Natural killer cell (primary cell): ENCODE data around the gene PMM1. TPM values are rescaled to one million over a fixed set of nuclear protein-coding genes. Genes with fewer than 3 reads are reported as not detected.
"Not testable (repeated sequence)": the region's sequence is repeated elsewhere in the genome, so short reads cannot be mapped to it uniquely, and the experiment has no call there.

ENCODE experiments used
- ATAC-seq, 3 donors: fragments of 150-1000 bp in 2 of 3; fragments of 200-7000 bp in 1 of 3; cut with Tn5 transposase; 1 replicate in 1 of 3; 2 replicates in 2 of 3; pipeline ENCODE4 v1.10.0; 2021; ENCODE audit warnings: mild to moderate bottlenecking in 2 of 3, moderate library complexity in 2 of 3
- DNase-seq, 2 donors: peaks; one replicate each; pipeline versions ENCODE4 v3.0.0 to v3.0.0-alpha.2; 2013 to 2021; ENCODE audit warnings: mixed read lengths in 1 of 2
- H3K27ac ChIP-seq: one replicate; pipeline ENCODE4 v1.5.1; 2013; ENCODE audit warnings: mild to moderate bottlenecking, low read length
- H3K27me3 ChIP-seq: one replicate; pipeline ENCODE4 v1.6.1; 2013; ENCODE audit warnings: low read length; ENCODE audit not compliant: control insufficient read depth, insufficient read depth
- H3K36me3 ChIP-seq: one replicate; pipeline ENCODE4 v1.6.1; 2013; ENCODE audit warnings: low read length; ENCODE audit not compliant: control insufficient read depth, insufficient read depth
- H3K4me1 ChIP-seq: one replicate; pipeline ENCODE4 v1.6.1; 2013; ENCODE audit warnings: low read length; ENCODE audit not compliant: control insufficient read depth, insufficient read depth
- H3K4me3 ChIP-seq: one replicate; pipeline ENCODE4 v1.5.1; 2013; ENCODE audit warnings: low read length
- H3K9me3 ChIP-seq: one replicate; pipeline ENCODE4 v1.6.1; 2013; ENCODE audit warnings: low read length; ENCODE audit not compliant: control insufficient read depth, insufficient read depth
- H3K27ac Mint-ChIP-seq, 2 donors: one replicate each; pipeline ENCODE4 v1.8.0; 2022; ENCODE audit warnings: mild to moderate bottlenecking in 2 of 2, mixed read lengths in 2 of 2, moderate library complexity in 1 of 2
- H3K27me3 Mint-ChIP-seq, 2 donors: one replicate each; pipeline ENCODE4 v1.8.0; 2022; ENCODE audit warnings: low read depth in 2 of 2, mixed read lengths in 2 of 2
- H3K36me3 Mint-ChIP-seq: one replicate; pipeline ENCODE4 v1.8.0; 2022; ENCODE audit warnings: mixed read lengths
- H3K4me1 Mint-ChIP-seq, 2 donors: one replicate each; pipeline ENCODE4 v1.8.0; 2022; ENCODE audit warnings: mixed read lengths in 2 of 2
- H3K4me3 Mint-ChIP-seq: one replicate; pipeline ENCODE4 v1.8.0; 2022; ENCODE audit warnings: mild to moderate bottlenecking, moderate library complexity, mixed read lengths
- H3K9me3 Mint-ChIP-seq, 2 donors: one replicate each; pipeline ENCODE4 v1.8.0; 2022; ENCODE audit warnings: mixed read lengths in 2 of 2
- CTCF ChIP-seq: fragments of 200-600 bp; IDR thresholded peaks from one replicate; pipeline ENCODE4 v1.8.0; 2022; ENCODE audit warnings: antibody characterized with exemption
- WGBS: methylation state at CpG from one replicate; pipeline ENCODE4 v1.1.7; 2013; ENCODE audit warnings: missing lambda C conversion rate; ENCODE audit not compliant: insufficient coverage; 5-methylcytosine and 5-hydroxymethylcytosine counted together
- intact Hi-C: fragments of 100-400 bp; cut with micrococcal nuclease; formaldehyde crosslinking; loops from one replicate; pipeline ENCODE4 v1.14.2; 2022
- total RNA-seq, 4 donors: library from RNA; stranded (reverse); fragments of 120-200 nt in 1 of 4; gene quantifications; one replicate each; pipeline versions ENCODE4 v1.2.3 to v1.2.4, GENCODE V29; 2013 to 2022

The PMM1 gene
- total RNA-seq, 3 donors from 2014 or later (not counting 1 experiment from before 2014, with no cell fraction given) = 13.1 to 20.4 (median 16.4) TPM

DNA sequence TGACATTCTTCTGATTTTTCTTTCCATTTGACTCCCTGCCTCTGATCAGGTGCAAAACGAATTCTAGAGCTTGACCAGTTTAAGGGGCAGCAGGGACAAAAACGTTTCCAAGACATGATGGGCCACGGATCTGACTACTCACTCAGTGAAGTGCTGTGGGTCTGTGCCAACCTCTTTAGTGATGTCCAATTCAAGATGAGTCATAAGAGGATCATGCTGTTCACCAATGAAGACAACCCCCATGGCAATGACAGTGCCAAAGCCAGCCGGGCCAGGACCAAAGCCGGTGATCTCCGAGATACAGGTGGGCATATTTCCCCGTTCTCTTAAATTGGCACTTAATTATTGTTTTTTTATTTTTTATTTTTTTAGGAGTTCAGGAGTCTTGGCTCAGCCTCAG lies 46.8 kb upstream of the PMM1 start:
- Mint-ChIP-seq H3K27me3 (no peaks in the 10 kb centered on the region), H3K27ac (no peak overlapping the region), H3K4me1 (peaks cover 7 to 11% of the 10 kb centered on the region in 2 donors), H3K4me3 (no peak overlapping the region), H3K36me3 (no peaks in the 10 kb centered on the region), H3K9me3 (no peaks in the 10 kb centered on the region)
- ATAC-seq = no peak
- WGBS = 94% methylated on average over 7 of the region's 7 CpGs
- TF ChIP-seq CTCF = no peak
- Histone ChIP-seq H3K4me3 (no peak overlapping the region), H3K36me3 (peaks cover 50% of the 10 kb centered on the region), H3K27me3 (no peaks in the 10 kb centered on the region), H3K27ac (no peak overlapping the region), H3K9me3 (no peaks in the 10 kb centered on the region), H3K4me1 (no peaks in the 10 kb centered on the region)
- no peak for DNase-seq
- intact Hi-C loops = no loop called here

DNA sequence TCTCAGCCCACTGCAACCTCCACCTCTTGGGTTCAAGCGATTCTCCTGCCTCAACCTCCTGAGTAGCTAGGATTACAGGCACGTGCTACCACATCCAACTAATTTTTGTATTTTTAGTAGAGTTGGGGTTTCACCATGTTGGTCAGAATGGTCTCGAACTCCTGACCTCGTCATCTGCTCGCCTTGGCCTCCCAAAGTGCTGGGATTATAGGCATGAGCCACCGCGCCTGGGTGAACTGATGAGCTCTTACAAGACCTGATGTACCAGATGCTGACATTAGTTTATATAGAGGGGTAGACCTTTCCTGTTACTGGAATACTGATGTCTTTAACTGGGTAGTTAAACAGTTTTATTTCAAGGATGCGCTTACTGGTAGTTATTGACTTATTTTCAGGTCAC lies 45.0 kb upstream of the PMM1 start:
- H3K4me3 Mint-ChIP-seq, H3K36me3 Mint-ChIP-seq, H3K4me1 Mint-ChIP-seq, H3K27me3 ChIP-seq, H3K9me3 Mint-ChIP-seq, H3K4me1 ChIP-seq, H3K27ac Mint-ChIP-seq, DNase-seq, H3K27ac ChIP-seq, H3K9me3 ChIP-seq, H3K4me3 ChIP-seq, ATAC-seq, intact Hi-C loops, H3K27me3 Mint-ChIP-seq: not testable (repeated sequence)
- peaks cover 38% of the 10 kb centered on the region for H3K36me3 ChIP-seq
- over 99% methylated on average over 6 of the region's 8 CpGs for WGBS

DNA sequence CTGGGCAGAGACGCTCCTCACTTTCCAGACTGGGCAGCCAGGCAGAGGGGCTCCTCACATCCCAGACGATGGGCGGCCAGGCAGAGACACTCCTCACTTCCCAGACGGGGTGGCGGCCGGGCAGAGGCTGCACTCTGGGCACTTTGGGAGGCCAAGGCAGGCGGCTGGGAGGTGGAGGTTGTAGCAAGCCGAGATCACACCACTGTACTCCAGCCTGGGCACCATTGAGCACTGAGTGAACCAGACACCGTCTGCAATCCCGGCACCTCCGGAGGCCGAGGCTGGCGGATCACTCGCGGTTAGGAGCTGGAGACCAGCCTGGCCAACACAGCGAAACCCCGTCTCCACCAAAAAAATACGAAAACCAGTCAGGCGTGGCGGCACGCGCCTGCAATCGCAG lies 42.0 kb upstream of the PMM1 start:
- H3K27me3 Mint-ChIP-seq, H3K4me3 Mint-ChIP-seq, ATAC-seq, H3K4me1 ChIP-seq, intact Hi-C loops, H3K27ac Mint-ChIP-seq, DNase-seq, H3K27ac ChIP-seq, H3K9me3 Mint-ChIP-seq, H3K27me3 ChIP-seq, H3K4me3 ChIP-seq, H3K9me3 ChIP-seq: not testable (repeated sequence)
- H3K36me3 ChIP-seq = peaks cover 44% of the 10 kb centered on the region
- Mint-ChIP-seq H3K4me1 (peaks cover 19 to 24% of the 10 kb centered on the region in 2 donors), H3K36me3 (peaks cover 15% of the 10 kb centered on the region)
- WGBS = 100% methylated on average over 8 of the region's 23 CpGs

GRCh38 chr22:41631115-41631514 lies 41.5 kb upstream of the PMM1 start:
- H3K27ac Mint-ChIP-seq, intact Hi-C loops, H3K27me3 ChIP-seq, H3K9me3 Mint-ChIP-seq, ATAC-seq, H3K27me3 Mint-ChIP-seq, H3K9me3 ChIP-seq, DNase-seq, H3K4me3 Mint-ChIP-seq, H3K4me3 ChIP-seq, H3K4me1 ChIP-seq, H3K27ac ChIP-seq: not testable (repeated sequence)
- H3K4me1 Mint-ChIP-seq = peaks cover 19 to 24% of the 10 kb centered on the region in 2 donors
- H3K36me3 Mint-ChIP-seq = peaks cover 15% of the 10 kb centered on the region
- WGBS = 98% methylated on average over 19 of the region's 28 CpGs
- H3K36me3 ChIP-seq = peaks cover 40% of the 10 kb centered on the region

DNA sequence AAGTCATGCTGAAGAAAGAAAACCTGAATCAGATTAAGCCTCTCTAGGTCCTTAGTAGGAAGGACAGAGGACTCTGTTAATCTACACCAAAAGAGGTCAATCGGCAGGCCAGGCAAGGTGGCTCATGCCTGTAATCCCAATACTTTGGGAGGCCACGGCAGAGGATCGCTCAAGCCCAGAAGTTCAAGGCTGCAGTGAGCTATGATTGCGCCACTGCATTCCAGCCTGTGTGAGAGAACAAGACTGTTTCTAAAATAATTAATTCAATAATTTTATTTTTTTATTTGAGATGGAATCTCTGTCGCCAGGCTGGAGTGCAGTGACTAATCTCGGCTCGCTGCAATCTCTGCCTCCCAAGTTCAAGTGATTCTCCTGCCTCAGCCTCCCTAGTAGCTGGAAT lies 35.9 kb upstream of the PMM1 start:
- Mint-ChIP-seq H3K4me1 (peaks cover 24 to 31% of the 10 kb centered on the region in 2 donors), H3K27me3 (no peaks in the 10 kb centered on the region), H3K27ac (no peak overlapping the region), H3K9me3 (no peaks in the 10 kb centered on the region), H3K36me3 (peaks cover 15% of the 10 kb centered on the region), H3K4me3 (no peak overlapping the region)
- no peak for TF ChIP-seq CTCF
- Histone ChIP-seq H3K9me3 (no peaks in the 10 kb centered on the region), H3K4me1 (peaks cover 6% of the 10 kb centered on the region), H3K36me3 (peaks cover 57% of the 10 kb centered on the region), H3K4me3 (no peak overlapping the region), H3K27ac (no peak overlapping the region), H3K27me3 (no peaks in the 10 kb centered on the region)
- WGBS = 98% methylated on average over 7 of the region's 7 CpGs
- ATAC-seq (no peak), DNase-seq (no peak)
- intact Hi-C loops = no loop called here
